GM12878 (cell line): ENCODE data around the gene ATP5F1D. TPM values are rescaled to one million over a fixed set of nuclear protein-coding genes. Genes with fewer than 3 reads are reported as not detected.

Source experiments
- ATAC-seq: fragments of 200-7000 bp; cut with Tn5 transposase; 3 replicates; pipeline ENCODE4 v1.9.1; 2020; ENCODE audit warnings: mild to moderate bottlenecking, moderate library complexity
- BruUV-seq: library from RNA; stranded (reverse); fragments of 400-500 nt; replicated peaks from 2 replicates; lab custom pipeline; 2021; lab: Mats Ljungman, UMichigan
- CTCF ChIA-PET: fragments of 300-600 bp; sonication (Branson Sonifier 250); formaldehyde crosslinking; extraction: SDS; loops from one replicate; lab custom pipeline; 2021; ENCODE audit warnings: inconsistent platforms; lab: Yijun Ruan, JAX
- POLR2A ChIA-PET: fragments of 350-600 bp; formaldehyde crosslinking; extraction: SDS; loops from one replicate; lab custom pipeline; 2021; ENCODE audit warnings: inconsistent platforms; lab: Charles Lee
- RAD21 ChIA-PET: fragments of 300-600 bp; sonication (Branson Sonifier 250); formaldehyde crosslinking; loops from one replicate; lab custom pipeline; 2023; ENCODE audit warnings: antibody characterized with exemption; ENCODE audit not compliant: unreplicated experiment; lab: Charles Lee
- SMC1A ChIA-PET: fragments of 300-600 bp; sonication (Branson Sonifier 250); formaldehyde crosslinking; loops from one replicate; lab custom pipeline; 2023; ENCODE audit not compliant: unreplicated experiment, uncharacterized antibody; lab: Charles Lee
- DNase-seq: peaks from one replicate; pipeline ENCODE4 v3.0.0-alpha.2; 2011; ENCODE audit warnings: low read depth, low spot score
- FAIRE-seq: peaks from 3 replicates; lab custom pipeline; 2011; peaks lifted over from hg19 to GRCh38; lab: Jason Lieb, UNC
- H2AFZ ChIP-seq: 2 replicates; pipeline ENCODE4 v1.6.0; 2011; ENCODE audit warnings: low read depth, low read length, control low read depth; ENCODE audit not compliant: control insufficient read depth
- H3K27ac ChIP-seq: 2 replicates; pipeline ENCODE4 v1.5.1; 2011; ENCODE audit warnings: control low read depth; ENCODE audit not compliant: control insufficient read depth, insufficient read depth
- H3K27me3 ChIP-seq, 2 experiments: replicated peaks in 1 of 2; 2 replicates each; pipeline versions ENCODE4 v1.6.0 to v1.6.1; 2011; ENCODE audit warnings: low read length in 1 of 2; ENCODE audit not compliant: control insufficient read depth in 2 of 2, insufficient read depth in 2 of 2
- H3K36me3 ChIP-seq, 2 experiments: 2 replicates each; pipeline ENCODE4 v1.5.1; 2011; ENCODE audit warnings: low read length in 1 of 2; ENCODE audit not compliant: control insufficient read depth in 2 of 2, insufficient read depth in 2 of 2
- H3K4me1 ChIP-seq: 2 replicates; pipeline ENCODE4 v1.6.1; 2011; ENCODE audit warnings: mild to moderate bottlenecking, low read length, moderate library complexity, mixed read lengths; ENCODE audit not compliant: control insufficient read depth, insufficient read depth
- H3K4me2 ChIP-seq: 2 replicates; pipeline ENCODE4 v1.6.0; 2011; ENCODE audit warnings: control low read depth; ENCODE audit not compliant: control insufficient read depth, insufficient read depth
- H3K4me3 ChIP-seq: fragments of 200-600 bp; sonication (generic); 2 replicates; pipeline ENCODE4 v1.5.1; 2016
- H3K79me2 ChIP-seq: 2 replicates; pipeline ENCODE4 v1.6.0; 2011; ENCODE audit warnings: low read length; ENCODE audit not compliant: control insufficient read depth, insufficient read depth
- H3K9ac ChIP-seq: 2 replicates; pipeline ENCODE4 v1.8.0; 2011; ENCODE audit warnings: low read length, control low read depth, mixed read lengths; ENCODE audit not compliant: control insufficient read depth, insufficient read depth
- H3K9me3 ChIP-seq: replicated peaks from 3 replicates; pipeline ENCODE4 v1.5.1; 2011; ENCODE audit warnings: mild to moderate bottlenecking, low read length; ENCODE audit not compliant: control insufficient read depth, insufficient read depth
- H4K20me1 ChIP-seq: 2 replicates; pipeline ENCODE4 v1.6.0; 2011; ENCODE audit not compliant: control insufficient read depth, insufficient read depth
- ASH2L ChIP-seq: fragments of 300-600, 200-600 bp; sonication (generic); IDR thresholded peaks from 2 replicates; pipeline ENCODE4 v1.6.1; 2017; ENCODE audit warnings: low read depth, mild to moderate bottlenecking, borderline replicate concordance
- WGBS: methylation state at CpG from one replicate; pipeline ENCODE4 v1.1.6; 2016; ENCODE audit warnings: low lambda C conversion rate; ENCODE audit not compliant: insufficient replicate concordance, insufficient coverage; ENCODE audit errors: missing lambda C conversion rate; 5-methylcytosine and 5-hydroxymethylcytosine counted together
- in situ Hi-C: fragments of 300-500 bp; cut with MboI; formaldehyde crosslinking; loops from 9 replicates; pipeline ENCODE4 v1.14.3; 2018; ENCODE audit warnings: mixed read lengths
- intact Hi-C: fragments of 100-400 bp; cut with micrococcal nuclease; formaldehyde crosslinking; loops from one replicate; pipeline ENCODE4 v1.14.2; 2022; ENCODE audit not compliant: unreplicated experiment
- polyA plus RNA-seq, 11 experiments: library from polyadenylated mRNA; depleted of rRNA in 4 of 11; unstranded in 6 of 11; stranded (reverse) in 5 of 11; fragments of >200 nt; fragmentation: Nextera tagmentation in 4 of 11; fragmentation: Illumina TruSeq in 1 of 11; extraction: Ambion mirVana in 4 of 11; extraction: Trizol in 1 of 11; gene quantifications; 1 replicate in 1 of 11; 2 replicates in 10 of 11; pipeline versions ENCODE4 v1.2.1 to v1.2.3, GENCODE V29; 2011 to 2016; ENCODE audit warnings: inconsistent platforms in 2 of 11, missing spikeins in 2 of 11, low read depth in 1 of 11
- total RNA-seq, 4 experiments: library from RNA; depleted of rRNA in 3 of 4; stranded (reverse); fragments of >200 nt in 3 of 4; fragmentation: Illumina TruSeq in 1 of 4; extraction: Trizol in 1 of 4; gene quantifications; 2 replicates each; pipeline versions ENCODE4 v1.2.1 to v1.2.3, GENCODE V29; 2013 to 2021

Gene ATP5F1D
- total and polyA plus RNA-seq, 10 of the 15 experiments (the other 5 are each of a cell fraction or from before 2014, with no cell fraction given) = 7.2 to 357 (median 49.5) TPM

DNA sequence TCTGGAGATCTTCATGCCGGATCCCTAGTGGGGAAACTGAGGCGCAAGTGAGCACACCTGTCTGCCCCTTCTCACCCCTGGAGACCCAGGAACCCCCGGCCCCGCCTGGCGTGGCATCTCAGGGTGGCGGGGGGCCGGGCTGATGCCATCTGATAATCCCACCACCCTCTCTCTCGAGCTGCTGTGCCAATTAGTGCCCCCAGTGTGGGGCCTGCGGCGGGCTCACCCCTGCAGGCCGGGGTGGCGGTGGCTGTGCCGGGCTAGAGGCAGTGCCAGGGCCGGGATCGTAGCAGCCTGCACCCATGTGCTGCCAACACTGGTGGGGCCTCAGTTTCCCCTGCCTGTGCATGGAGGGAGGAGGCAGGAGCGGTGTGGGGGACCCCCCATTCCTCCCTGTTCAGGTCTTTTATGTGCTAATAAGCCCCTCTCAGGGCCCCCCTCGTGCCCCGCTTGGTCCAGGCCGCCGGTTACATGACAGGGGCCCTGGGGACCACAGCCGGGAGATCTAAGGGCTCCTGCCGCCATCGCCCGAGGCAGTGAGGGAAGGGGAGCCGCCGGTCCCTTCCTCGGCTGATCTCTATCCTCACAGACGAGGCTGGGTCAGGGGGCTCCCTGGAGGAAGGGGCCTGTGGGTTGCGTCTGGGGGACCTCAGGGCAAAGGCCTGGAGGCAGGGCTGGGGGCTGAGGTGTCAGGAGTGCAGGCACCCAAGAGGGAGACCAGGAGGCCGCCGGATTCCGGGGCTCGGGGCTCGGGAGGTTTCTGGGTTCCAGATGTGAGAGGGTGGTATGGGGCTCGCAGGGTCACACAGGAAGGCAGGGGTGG is 52.4 kb downstream of the ATP5F1D start:
- intact Hi-C loops (no loop called here), in situ Hi-C loops (no loop called here)
- WGBS = 43% methylated on average over 32 of the region's 35 CpGs
- ATAC-seq (no peak), DNase-seq (no peak), FAIRE-seq (no peak)
- Histone ChIP-seq H3K27me3 (no peaks in the 10 kb centered on the region), H3K79me2 (no peaks in the 10 kb centered on the region), H3K9ac (no peak overlapping the region), H3K4me3 (no peak overlapping the region), H3K4me2 (no peak overlapping the region), H4K20me1 (no peaks in the 10 kb centered on the region), H3K9me3 (no peaks in the 10 kb centered on the region), H3K4me1 (peaks cover 16% of the 10 kb centered on the region), H2AFZ (no peak overlapping the region), H3K27ac (no peak overlapping the region), H3K36me3 (no peaks in the 10 kb centered on the region)
- RAD21 ChIA-PET = no interaction called here
- CTCF ChIA-PET = no interaction called here
- POLR2A ChIA-PET = interaction anchor here (0.6 kb wide), 1 partner anchor 788 kb away, joined by 4 read pairs; no protein-coding TSS in a partner anchor
- SMC1A ChIA-PET = no interaction called here
- no peak for TF ChIP-seq ASH2L
- BruUV-seq = no TSS peak

Other genes starting within 250 kb of the ATP5F1D start
Only the 7 nearest of the 23 such genes appear.
- 13.8 and 15.8 TPM in 2 replicates for gene SBNO2, start 67.5 kb upstream of the ATP5F1D start, total RNA-seq (2014; rRNA removed)
- 4.8 and 5.6 TPM in 2 replicates for gene SBNO2, start 67.5 kb upstream of the ATP5F1D start, total RNA-seq (2014; rRNA removed; fragmentation: Illumina TruSeq; extraction: Trizol)
- 38.5 and 44.6 TPM in 2 replicates for gene SBNO2, start 67.5 kb upstream of the ATP5F1D start, total RNA-seq (2021)
- 2.7 and 7.2 TPM in 2 replicates for gene SBNO2, start 67.5 kb upstream of the ATP5F1D start, polyA plus RNA-seq (2011; rRNA removed)
- 2.2 and 5.0 TPM in 2 replicates for gene SBNO2, start 67.5 kb upstream of the ATP5F1D start, polyA plus RNA-seq (2014; fragmentation: Illumina TruSeq; extraction: Trizol)
- under 1 TPM; 0.08 to 0.15 TPM for gene SBNO2, start 67.5 kb upstream of the ATP5F1D start, polyA plus RNA-seq (2014; fragmentation: Nextera tagmentation; extraction: Ambion mirVana)
- 21.8 and 26.0 TPM in 2 replicates for gene SBNO2, start 67.5 kb upstream of the ATP5F1D start, polyA plus RNA-seq (2014; rRNA removed)
- 1 to 10 TPM; 4.2 to 5.9 TPM for gene SBNO2, start 67.5 kb upstream of the ATP5F1D start, polyA plus RNA-seq (2016; fragmentation: Nextera tagmentation; extraction: Ambion mirVana)
- gene STK11, start 36.0 kb upstream of the ATP5F1D start, total RNA-seq (2014; rRNA removed) = 62.0 and 65.7 TPM in 2 replicates
- 30.7 and 34.3 TPM in 2 replicates for gene STK11, start 36.0 kb upstream of the ATP5F1D start, total RNA-seq (2014; rRNA removed; fragmentation: Illumina TruSeq; extraction: Trizol)
- gene STK11, start 36.0 kb upstream of the ATP5F1D start, total RNA-seq (2021) = 64.6 and 71.0 TPM in 2 replicates
- gene STK11, start 36.0 kb upstream of the ATP5F1D start, polyA plus RNA-seq (2011; rRNA removed) = 30.2 and 31.3 TPM in 2 replicates
- gene STK11, start 36.0 kb upstream of the ATP5F1D start, polyA plus RNA-seq (2014; fragmentation: Illumina TruSeq; extraction: Trizol) = 8.5 and 16.3 TPM in 2 replicates
- gene STK11, start 36.0 kb upstream of the ATP5F1D start, polyA plus RNA-seq (2014; fragmentation: Nextera tagmentation; extraction: Ambion mirVana) = under 1 TPM; 0.33 to 0.74 TPM
- 57.0 and 69.5 TPM in 2 replicates for gene STK11, start 36.0 kb upstream of the ATP5F1D start, polyA plus RNA-seq (2014; rRNA removed)
- gene STK11, start 36.0 kb upstream of the ATP5F1D start, polyA plus RNA-seq (2016; fragmentation: Nextera tagmentation; extraction: Ambion mirVana) = 1 to 10 TPM; 4.9 to 5.4 TPM
- 0.44 and 0.51 TPM in 2 replicates for gene CBARP, start 3.7 kb upstream of the ATP5F1D start, total RNA-seq (2014; rRNA removed)
- gene CBARP, start 3.7 kb upstream of the ATP5F1D start, total RNA-seq (2014; rRNA removed; fragmentation: Illumina TruSeq; extraction: Trizol) = 0.05 and 0.09 TPM in 2 replicates
- 0.59 and 0.61 TPM in 2 replicates for gene CBARP, start 3.7 kb upstream of the ATP5F1D start, total RNA-seq (2021)
- 0.03 and 0.04 TPM in 2 replicates for gene CBARP, start 3.7 kb upstream of the ATP5F1D start, polyA plus RNA-seq (2011; rRNA removed)
- gene CBARP, start 3.7 kb upstream of the ATP5F1D start, polyA plus RNA-seq (2014; fragmentation: Illumina TruSeq; extraction: Trizol) = 0.04 TPM in 1 of 2 replicates, not detected in the other
- gene CBARP, start 3.7 kb upstream of the ATP5F1D start, polyA plus RNA-seq (2014; fragmentation: Nextera tagmentation; extraction: Ambion mirVana) = not detected
- 0.55 and 0.93 TPM in 2 replicates for gene CBARP, start 3.7 kb upstream of the ATP5F1D start, polyA plus RNA-seq (2014; rRNA removed)
- gene CBARP, start 3.7 kb upstream of the ATP5F1D start, polyA plus RNA-seq (2016; fragmentation: Nextera tagmentation; extraction: Ambion mirVana) = under 1 TPM in 1 of 2 experiments, not detected in 1; 0.18 TPM
- 6.1 and 8.4 TPM in 2 replicates for gene MIDN, start 6.8 kb downstream of the ATP5F1D start, total RNA-seq (2014; rRNA removed)
- gene MIDN, start 6.8 kb downstream of the ATP5F1D start, total RNA-seq (2014; rRNA removed; fragmentation: Illumina TruSeq; extraction: Trizol) = 6.5 and 7.0 TPM in 2 replicates
- gene MIDN, start 6.8 kb downstream of the ATP5F1D start, total RNA-seq (2021) = 51.5 and 52.3 TPM in 2 replicates
- 7.6 and 12.2 TPM in 2 replicates for gene MIDN, start 6.8 kb downstream of the ATP5F1D start, polyA plus RNA-seq (2011; rRNA removed)
- 4.2 and 7.9 TPM in 2 replicates for gene MIDN, start 6.8 kb downstream of the ATP5F1D start, polyA plus RNA-seq (2014; fragmentation: Illumina TruSeq; extraction: Trizol)
- under 1 TPM; 0.38 to 0.63 TPM for gene MIDN, start 6.8 kb downstream of the ATP5F1D start, polyA plus RNA-seq (2014; fragmentation: Nextera tagmentation; extraction: Ambion mirVana)
- 30.9 and 33.7 TPM in 2 replicates for gene MIDN, start 6.8 kb downstream of the ATP5F1D start, polyA plus RNA-seq (2014; rRNA removed)
- 1 to 10 TPM; 2.3 TPM for gene MIDN, start 6.8 kb downstream of the ATP5F1D start, polyA plus RNA-seq (2016; fragmentation: Nextera tagmentation; extraction: Ambion mirVana)
- gene CIRBP, start 27.6 kb downstream of the ATP5F1D start, total RNA-seq (2014; rRNA removed) = 216 and 225 TPM in 2 replicates
- 228 and 243 TPM in 2 replicates for gene CIRBP, start 27.6 kb downstream of the ATP5F1D start, total RNA-seq (2014; rRNA removed; fragmentation: Illumina TruSeq; extraction: Trizol)
- 264 and 284 TPM in 2 replicates for gene CIRBP, start 27.6 kb downstream of the ATP5F1D start, total RNA-seq (2021)
- gene CIRBP, start 27.6 kb downstream of the ATP5F1D start, polyA plus RNA-seq (2011; rRNA removed) = 153 and 253 TPM in 2 replicates
- 152 and 313 TPM in 2 replicates for gene CIRBP, start 27.6 kb downstream of the ATP5F1D start, polyA plus RNA-seq (2014; fragmentation: Illumina TruSeq; extraction: Trizol)
- 10 to 100 TPM; 27.6 to 52.4 TPM for gene CIRBP, start 27.6 kb downstream of the ATP5F1D start, polyA plus RNA-seq (2014; fragmentation: Nextera tagmentation; extraction: Ambion mirVana)
- gene CIRBP, start 27.6 kb downstream of the ATP5F1D start, polyA plus RNA-seq (2014; rRNA removed) = 335 and 370 TPM in 2 replicates
- 100 to 1,000 TPM; 162 to 166 TPM for gene CIRBP, start 27.6 kb downstream of the ATP5F1D start, polyA plus RNA-seq (2016; fragmentation: Nextera tagmentation; extraction: Ambion mirVana)
- gene FAM174C, start 33.8 kb downstream of the ATP5F1D start, total RNA-seq (2014; rRNA removed) = 52.8 and 57.6 TPM in 2 replicates
- gene FAM174C, start 33.8 kb downstream of the ATP5F1D start, total RNA-seq (2014; rRNA removed; fragmentation: Illumina TruSeq; extraction: Trizol) = 15.4 and 18.8 TPM in 2 replicates
- gene FAM174C, start 33.8 kb downstream of the ATP5F1D start, total RNA-seq (2021) = 71.8 and 73.0 TPM in 2 replicates
- 14.8 and 29.6 TPM in 2 replicates for gene FAM174C, start 33.8 kb downstream of the ATP5F1D start, polyA plus RNA-seq (2011; rRNA removed)
- 1.1 and 8.1 TPM in 2 replicates for gene FAM174C, start 33.8 kb downstream of the ATP5F1D start, polyA plus RNA-seq (2014; fragmentation: Illumina TruSeq; extraction: Trizol)
- 1 to 10 TPM in 1 of 2 experiments, under 1 TPM in 1; 0.89 to 6.9 TPM for gene FAM174C, start 33.8 kb downstream of the ATP5F1D start, polyA plus RNA-seq (2014; fragmentation: Nextera tagmentation; extraction: Ambion mirVana)
- gene FAM174C, start 33.8 kb downstream of the ATP5F1D start, polyA plus RNA-seq (2014; rRNA removed) = 94.6 and 104 TPM in 2 replicates
- 10 to 100 TPM; 72.0 to 79.9 TPM for gene FAM174C, start 33.8 kb downstream of the ATP5F1D start, polyA plus RNA-seq (2016; fragmentation: Nextera tagmentation; extraction: Ambion mirVana)
- gene EFNA2, start 44.1 kb downstream of the ATP5F1D start, total RNA-seq (2014; rRNA removed) = not detected in 2 replicates
- gene EFNA2, start 44.1 kb downstream of the ATP5F1D start, total RNA-seq (2014; rRNA removed; fragmentation: Illumina TruSeq; extraction: Trizol) = not detected in 2 replicates
- gene EFNA2, start 44.1 kb downstream of the ATP5F1D start, total RNA-seq (2021) = not detected in 2 replicates
- not detected in 2 replicates for gene EFNA2, start 44.1 kb downstream of the ATP5F1D start, polyA plus RNA-seq (2011; rRNA removed)
- not detected in 2 replicates for gene EFNA2, start 44.1 kb downstream of the ATP5F1D start, polyA plus RNA-seq (2014; fragmentation: Illumina TruSeq; extraction: Trizol)
- not detected for gene EFNA2, start 44.1 kb downstream of the ATP5F1D start, polyA plus RNA-seq (2014; fragmentation: Nextera tagmentation; extraction: Ambion mirVana)
- gene EFNA2, start 44.1 kb downstream of the ATP5F1D start, polyA plus RNA-seq (2014; rRNA removed) = not detected in 2 replicates
- gene EFNA2, start 44.1 kb downstream of the ATP5F1D start, polyA plus RNA-seq (2016; fragmentation: Nextera tagmentation; extraction: Ambion mirVana) = not detected